LNCAP (cell line): ENCODE data around the gene PLOD3.

Source experiments
- TF ChIP-seq, protein P1 (sequence below): fragments of 450-650 bp; IDR thresholded peaks from 2 replicates; pipeline ENCODE4 v1.5.1; 2017; ENCODE audit warnings: mild to moderate bottlenecking

Gene PLOD3

DNA sequence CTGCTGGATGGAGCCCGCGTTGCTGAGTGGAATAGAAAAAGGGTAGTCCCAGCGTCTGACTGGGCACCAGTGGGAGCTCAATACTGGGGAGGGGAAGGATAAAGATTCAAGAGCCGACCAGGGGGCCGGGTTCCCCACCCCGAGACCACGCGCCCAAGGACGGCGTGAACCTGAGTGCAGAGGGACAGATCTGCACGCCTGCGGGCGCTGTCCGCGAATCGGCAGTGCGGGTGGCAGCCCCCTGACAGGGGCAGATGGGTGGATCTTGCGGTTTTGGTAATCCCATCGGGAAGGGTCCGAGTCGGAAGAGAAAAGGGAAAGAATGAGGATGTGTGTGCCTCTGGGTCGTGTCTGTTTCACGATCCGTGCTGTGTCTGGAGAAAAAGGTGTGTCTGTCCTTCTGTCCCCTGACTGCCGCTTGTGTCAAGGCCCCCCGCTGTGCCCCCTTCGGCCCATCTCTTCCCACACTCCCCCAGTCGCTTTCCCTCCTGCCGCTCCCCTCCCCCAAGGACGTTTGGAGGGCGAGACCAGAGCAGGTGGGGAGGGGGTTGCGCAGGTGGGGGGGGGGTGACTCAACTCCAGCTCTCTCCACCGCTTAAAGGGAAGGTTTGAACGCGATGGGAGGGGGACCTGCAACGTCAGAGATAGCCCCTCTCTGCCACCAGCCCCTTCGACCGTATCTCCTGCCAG is 51.3 kb downstream of the PLOD3 start:
- TF ChIP-seq, protein P1, sequence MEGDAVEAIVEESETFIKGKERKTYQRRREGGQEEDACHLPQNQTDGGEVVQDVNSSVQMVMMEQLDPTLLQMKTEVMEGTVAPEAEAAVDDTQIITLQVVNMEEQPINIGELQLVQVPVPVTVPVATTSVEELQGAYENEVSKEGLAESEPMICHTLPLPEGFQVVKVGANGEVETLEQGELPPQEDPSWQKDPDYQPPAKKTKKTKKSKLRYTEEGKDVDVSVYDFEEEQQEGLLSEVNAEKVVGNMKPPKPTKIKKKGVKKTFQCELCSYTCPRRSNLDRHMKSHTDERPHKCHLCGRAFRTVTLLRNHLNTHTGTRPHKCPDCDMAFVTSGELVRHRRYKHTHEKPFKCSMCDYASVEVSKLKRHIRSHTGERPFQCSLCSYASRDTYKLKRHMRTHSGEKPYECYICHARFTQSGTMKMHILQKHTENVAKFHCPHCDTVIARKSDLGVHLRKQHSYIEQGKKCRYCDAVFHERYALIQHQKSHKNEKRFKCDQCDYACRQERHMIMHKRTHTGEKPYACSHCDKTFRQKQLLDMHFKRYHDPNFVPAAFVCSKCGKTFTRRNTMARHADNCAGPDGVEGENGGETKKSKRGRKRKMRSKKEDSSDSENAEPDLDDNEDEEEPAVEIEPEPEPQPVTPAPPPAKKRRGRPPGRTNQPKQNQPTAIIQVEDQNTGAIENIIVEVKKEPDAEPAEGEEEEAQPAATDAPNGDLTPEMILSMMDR = no peak

DNA sequence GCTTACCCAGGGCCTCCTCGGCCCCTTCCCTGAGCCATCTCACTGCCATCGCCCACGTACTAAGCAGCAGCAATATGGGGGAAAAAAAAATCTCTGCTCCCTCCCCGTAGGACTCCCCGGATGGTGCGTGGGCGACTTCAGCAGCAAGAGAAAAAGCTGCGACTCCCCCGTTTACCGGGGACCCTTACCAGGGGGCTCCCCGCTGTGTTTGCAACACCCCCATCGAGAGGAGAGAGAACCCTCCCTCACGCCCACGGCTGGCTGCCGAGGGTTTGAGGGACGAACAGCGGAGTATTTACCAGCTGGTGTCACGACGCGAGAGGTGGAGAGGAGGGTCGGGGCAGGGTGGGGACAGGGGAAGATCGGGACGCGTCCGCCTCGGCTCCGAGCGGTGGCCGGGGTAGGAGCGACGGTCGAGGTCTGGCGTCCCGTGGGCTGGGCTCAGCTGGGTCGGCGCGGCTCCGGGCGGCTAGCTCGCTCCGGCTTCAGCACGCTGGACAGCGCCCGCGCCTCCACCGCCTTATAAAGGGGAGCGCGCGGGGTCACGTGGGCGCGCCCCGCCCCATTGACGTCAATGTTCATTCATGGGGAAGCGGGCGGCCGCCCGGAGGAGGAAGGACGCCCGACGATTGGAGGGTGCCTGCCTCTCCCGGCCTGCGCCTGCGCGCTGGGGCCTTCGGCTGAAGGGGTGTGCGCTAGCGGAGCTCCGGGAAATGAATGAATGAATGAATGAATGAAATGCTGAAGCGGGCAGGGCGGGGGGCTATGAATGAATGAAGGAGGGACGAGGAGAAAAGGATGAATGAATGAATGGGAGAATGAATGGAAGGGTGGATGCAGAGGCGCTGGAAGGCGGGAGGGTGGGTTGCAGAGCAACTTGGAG is 52.1 kb downstream of the PLOD3 start, which contains the start of gene VGF:
TSS of gene VGF (minus strand) at position 495 of the 883 bp plus-strand sequence. CDS start 726 bp downstream, outside the sequence.
- TF ChIP-seq, protein P1 = no peak

DNA sequence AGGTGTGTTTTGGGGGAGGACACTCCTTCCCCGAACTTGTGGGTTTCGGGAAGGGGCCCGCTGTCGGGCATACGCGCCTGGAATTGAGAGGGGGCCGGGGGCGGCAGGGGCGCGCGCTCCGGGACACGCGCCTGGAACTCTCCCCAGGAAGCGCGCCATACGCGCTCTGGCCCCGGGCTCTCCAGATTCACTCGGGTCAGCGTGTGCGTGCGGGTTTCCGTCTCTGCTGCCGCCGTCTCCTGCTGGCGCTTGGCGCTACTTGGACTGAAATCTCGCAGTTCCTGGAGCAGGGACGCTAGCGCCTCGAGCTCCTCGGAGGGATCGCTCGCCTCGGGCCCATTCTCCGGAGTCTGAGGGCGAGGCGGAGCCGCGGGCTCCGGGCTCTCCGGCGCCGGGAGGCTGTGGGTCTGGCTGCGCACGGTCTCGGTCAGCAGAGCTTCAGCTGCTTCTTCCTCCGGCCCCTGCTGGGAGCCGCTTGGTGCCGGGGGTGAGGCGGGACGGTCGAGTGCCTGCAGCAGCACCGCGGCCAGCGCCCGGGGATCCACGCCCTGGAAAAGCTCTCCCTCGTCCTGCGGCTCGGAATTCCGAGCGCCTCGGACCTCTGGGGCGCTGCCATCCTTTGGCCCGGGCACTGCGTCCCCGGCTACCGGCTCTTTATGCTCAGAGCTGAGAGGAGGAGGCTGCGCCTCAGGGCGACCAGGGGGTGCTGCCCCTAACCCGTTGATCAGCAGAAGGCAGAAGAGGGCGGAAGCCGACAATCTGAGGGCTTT is 53.1 kb downstream of the PLOD3 start:
- TF ChIP-seq, protein P1 = no peak

DNA sequence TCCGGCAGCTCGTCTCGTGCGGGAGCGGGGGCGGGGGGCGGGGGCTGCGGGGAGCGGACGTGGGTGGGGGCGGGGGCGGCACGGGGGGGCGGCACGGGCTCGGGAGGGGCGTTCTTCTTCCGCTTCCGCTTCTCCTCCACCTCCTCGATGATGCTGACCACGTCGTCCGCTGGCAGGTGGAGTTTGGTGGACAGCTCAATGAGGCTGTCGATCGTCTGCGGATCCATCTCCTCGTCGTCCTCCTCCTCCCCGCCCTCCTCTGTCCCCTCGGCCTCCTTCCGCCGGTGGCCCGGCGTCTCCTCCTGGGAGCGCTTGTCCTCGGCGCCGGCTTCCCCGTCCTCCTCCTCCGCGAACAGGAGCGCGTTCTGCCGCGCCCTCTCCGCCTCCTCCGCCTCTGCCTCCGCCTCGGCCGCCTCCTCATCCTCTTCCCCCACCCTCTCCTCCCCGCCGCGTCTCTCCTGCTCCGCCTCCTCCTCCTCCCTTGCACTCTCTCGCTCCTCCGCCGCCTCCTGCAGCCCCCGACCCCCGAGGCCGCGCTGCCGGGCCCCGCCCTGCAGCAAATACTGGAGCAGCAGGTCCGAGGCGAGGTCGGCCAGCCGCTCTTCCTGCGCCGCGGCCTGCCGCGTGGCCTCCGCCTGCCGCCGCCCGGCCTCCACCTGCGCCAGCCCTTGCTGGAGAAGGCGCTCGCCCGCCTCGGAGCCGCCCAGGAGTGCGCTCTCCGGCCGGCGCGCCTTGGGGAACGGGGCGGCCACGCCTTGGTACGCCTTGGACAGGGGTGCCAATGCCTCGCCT is 53.9 kb downstream of the PLOD3 start:
- TF ChIP-seq, protein P1 = no peak

DNA sequence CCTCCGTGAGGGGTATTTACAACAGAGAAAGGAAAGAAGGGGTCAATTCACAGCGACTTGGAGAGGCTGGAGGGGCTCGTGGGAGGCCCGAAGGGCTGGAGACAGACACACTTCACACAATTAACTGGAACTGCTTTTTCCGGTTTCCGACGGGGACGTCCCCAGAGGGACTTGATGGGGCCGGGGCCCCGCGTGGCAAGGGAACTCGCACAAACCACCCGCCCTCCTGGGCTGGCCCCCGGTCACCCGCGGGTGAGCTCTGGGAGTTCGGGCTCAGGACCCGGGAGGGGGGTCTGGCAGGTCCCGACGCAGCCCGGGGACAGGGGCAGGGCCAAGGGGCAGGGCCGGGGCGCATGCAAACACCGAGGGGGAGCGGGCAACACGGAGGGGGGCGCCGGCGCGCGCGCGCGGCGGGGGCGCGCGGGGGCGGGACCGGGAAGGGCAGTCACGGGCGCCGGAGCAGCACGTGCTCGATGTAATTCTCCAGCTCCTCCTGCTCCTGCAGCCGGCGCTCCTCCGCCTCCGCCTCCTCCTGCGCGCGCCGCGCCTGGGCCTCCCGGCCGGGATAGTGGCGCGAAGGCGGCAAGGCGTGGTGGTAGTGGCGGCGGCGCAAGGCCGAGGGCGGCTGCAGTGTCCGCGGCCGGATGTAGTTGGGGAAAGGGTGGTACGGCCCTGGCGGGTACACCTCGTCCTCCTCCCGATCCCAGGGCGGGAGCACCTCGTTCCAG is 54.7 kb downstream of the PLOD3 start:
- TF ChIP-seq, protein P1 = no peak

DNA sequence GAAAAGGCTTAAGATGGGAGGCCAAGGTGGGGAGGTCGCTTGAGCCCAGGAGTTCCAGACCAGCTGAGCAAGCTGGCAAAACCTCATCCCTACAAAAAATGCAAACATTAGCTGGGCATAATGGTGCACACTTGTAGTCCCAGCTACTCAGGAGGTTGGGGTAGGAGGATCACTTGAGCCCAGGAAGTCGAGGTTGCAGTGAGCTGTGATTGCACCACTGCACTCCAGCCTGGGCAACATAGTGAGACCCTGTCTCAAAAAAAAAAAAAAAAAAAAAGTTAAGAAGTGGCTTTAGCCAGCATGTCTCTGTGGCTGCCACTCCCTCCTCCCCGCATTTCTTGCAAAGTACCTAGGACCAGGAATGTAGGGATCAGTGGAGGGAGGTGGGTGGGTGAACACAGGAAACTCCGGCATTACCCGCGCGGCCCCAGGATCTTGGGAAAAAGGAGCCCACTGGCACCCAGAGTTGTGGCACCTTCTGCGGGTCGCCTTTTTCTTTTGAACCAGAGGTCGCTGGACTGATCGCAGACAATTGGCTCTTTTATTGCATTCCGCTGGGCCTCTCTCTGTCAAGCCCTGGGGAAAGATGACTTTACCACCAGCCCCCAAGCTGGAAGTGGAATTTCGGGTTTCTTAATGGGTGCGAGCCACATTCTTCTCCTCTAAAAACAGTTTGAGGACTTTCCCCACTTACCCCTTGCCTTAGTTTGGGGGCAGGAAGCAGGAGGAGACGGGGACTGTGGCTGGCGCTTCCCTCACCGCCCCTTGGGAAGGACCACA is 55.5 kb downstream of the PLOD3 start:
- TF ChIP-seq, protein P1 = no peak
